Neural crest cell (in vitro differentiated cells): Measurements from ENCODE around the gene ARHGAP40. TPM values are rescaled to one million over a fixed set of nuclear protein-coding genes. Genes with fewer than 3 reads are reported as not detected.
A peak's percentile ranks its signal among the peaks of the same experiment; 100 is the strongest.

Experiments used
- DNase-seq: peaks from one replicate; pipeline ENCODE4 v3.0.0; 2021; ENCODE audit warnings: low read depth, mixed read lengths, low spot score
- H3K27ac Mint-ChIP-seq: one replicate; pipeline ENCODE4 v1.8.0; 2021; ENCODE audit warnings: mild to moderate bottlenecking, mixed read lengths; ENCODE audit not compliant: unreplicated experiment
- H3K27me3 Mint-ChIP-seq: 2 replicates; pipeline ENCODE4 v1.8.0; 2021; ENCODE audit warnings: low read depth, mild to moderate bottlenecking, mixed read lengths
- H3K36me3 Mint-ChIP-seq: 2 replicates; pipeline ENCODE4 v1.8.0; 2021; ENCODE audit warnings: low read depth, mild to moderate bottlenecking, mixed read lengths
- H3K4me1 Mint-ChIP-seq: 2 replicates; pipeline ENCODE4 v1.8.0; 2021; ENCODE audit warnings: mixed read lengths
- H3K4me3 Mint-ChIP-seq: one replicate; pipeline ENCODE4 v1.8.0; 2021; ENCODE audit warnings: mild to moderate bottlenecking, mixed read lengths
- H3K9me3 Mint-ChIP-seq: 2 replicates; pipeline ENCODE4 v1.8.0; 2021; ENCODE audit warnings: mixed read lengths
- CTCF ChIP-seq: fragments of 200-600 bp; sonication (generic); conservative IDR thresholded peaks from 2 replicates; pipeline ENCODE4 v1.5.0; 2021; ENCODE audit warnings: antibody characterized with exemption, mild to moderate bottlenecking
- total RNA-seq: library from RNA; stranded (reverse); gene quantifications from 2 replicates; pipeline ENCODE4 v1.2.1, GENCODE V29; 2021

The ARHGAP40 gene
- total RNA-seq, 1 donor from 2014 or later = not detected

GRCh38 chr20:38607351-38607750, 5.7 kb downstream of the ARHGAP40 start:
- Mint-ChIP-seq H3K27me3 (peaks cover 17% of the 10 kb centered on the region), H3K4me1 (peaks cover 16% of the 10 kb centered on the region), H3K4me3 (no peak overlapping the region), H3K9me3 (no peaks in the 10 kb centered on the region), H3K27ac (no peak overlapping the region), H3K36me3 (no peaks in the 10 kb centered on the region)
- DNase-seq = no peak
- TF ChIP-seq CTCF = no peak

- peak overlapping the region; percentile 51 for H3K27ac Mint-ChIP-seq
- peaks cover 14% of the 10 kb centered on the region for H3K4me1 Mint-ChIP-seq
- H3K27me3 Mint-ChIP-seq = peaks cover 9% of the 10 kb centered on the region
- no peak overlapping the region for H3K4me3 Mint-ChIP-seq
- H3K9me3 Mint-ChIP-seq = no peaks in the 10 kb centered on the region
- H3K36me3 Mint-ChIP-seq = no peaks in the 10 kb centered on the region
- no peak for TF ChIP-seq CTCF
- DNase-seq = no peak
These were observed 6.6 kb downstream of the ARHGAP40 start for GRCh38 chr20:38608188-38608587.

- Mint-ChIP-seq H3K27ac (no peak overlapping the region), H3K9me3 (no peaks in the 10 kb centered on the region), H3K4me1 (peaks cover 12% of the 10 kb centered on the region), H3K27me3 (peaks cover 6% of the 10 kb centered on the region), H3K4me3 (no peak overlapping the region), H3K36me3 (no peaks in the 10 kb centered on the region)
- TF ChIP-seq CTCF = no peak
- no peak for DNase-seq
These were observed 8.2 kb downstream of the ARHGAP40 start for GRCh38 chr20:38609815-38610214.

GRCh38 chr20:38610521-38610920, 8.9 kb downstream of the ARHGAP40 start:
- H3K4me3 Mint-ChIP-seq = no peak overlapping the region
- no peak overlapping the region for H3K27ac Mint-ChIP-seq
- no peak for DNase-seq

GRCh38 chr20:38612751-38613515, 11.3 kb downstream of the ARHGAP40 start:
- no peak for DNase-seq
- H3K27ac Mint-ChIP-seq = no peak overlapping the region
- no peaks in the 10 kb centered on the region for H3K36me3 Mint-ChIP-seq
- peaks cover 26% of the 10 kb centered on the region for H3K27me3 Mint-ChIP-seq
- H3K4me1 Mint-ChIP-seq = peaks cover 5% of the 10 kb centered on the region
- no peak overlapping the region for H3K4me3 Mint-ChIP-seq
- H3K9me3 Mint-ChIP-seq = no peaks in the 10 kb centered on the region
- TF ChIP-seq CTCF = no peak

More at GRCh38 chr20:38610521-38610920, 8.9 kb downstream of the ARHGAP40 start:
- TF ChIP-seq CTCF = no peak
- Mint-ChIP-seq H3K4me1 (peaks cover 6% of the 10 kb centered on the region), H3K36me3 (no peaks in the 10 kb centered on the region), H3K27me3 (peaks cover 7% of the 10 kb centered on the region), H3K9me3 (no peaks in the 10 kb centered on the region)
